Sigmoid colon (tissue), 7 donors: ENCODE data around the gene SLC2A11. TPM values are rescaled to one million over a fixed set of nuclear protein-coding genes. Genes with fewer than 3 reads are reported as not detected.

Experiments
- DNase-seq: peaks from one replicate; pipeline ENCODE4 v3.0.0-alpha.2; 2019
- H3K27ac ChIP-seq, 4 donors: fragments of 200-600 bp; sonication (generic); one replicate each; pipeline ENCODE4 v1.5.1; 2016 to 2019; ENCODE audit warnings: mild to moderate bottlenecking in 1 of 4
- H3K27me3 ChIP-seq, 3 donors: fragments of 200-600 bp; sonication (generic); one replicate each; pipeline ENCODE4 v1.5.1; 2019; ENCODE audit warnings: mild to moderate bottlenecking in 1 of 3
- H3K36me3 ChIP-seq, 4 donors: fragments of 200-600 bp; sonication (generic); one replicate each; pipeline ENCODE4 v1.5.1; 2016 to 2019
- H3K4me1 ChIP-seq, 4 donors: fragments of 200-600 bp; sonication (generic); one replicate each; pipeline ENCODE4 v1.5.1; 2017 to 2019
- H3K4me3 ChIP-seq, 4 donors: fragments of 200-600 bp; sonication (generic); one replicate each; pipeline ENCODE4 v1.5.1; 2017 to 2019; ENCODE audit warnings: mild to moderate bottlenecking in 2 of 4, moderate library complexity in 1 of 4
- H3K9me3 ChIP-seq, 4 donors: fragments of 200-600 bp in 3 of 4; sonication (generic) in 3 of 4; one replicate each; pipeline versions ENCODE4 v1.5.1 to v1.6.1; 2013 to 2019
- CTCF ChIP-seq, 4 experiments: fragments of 450-650 bp in 3 of 4; fragments of 200-600 bp in 1 of 4; IDR thresholded peaks; one replicate each; pipeline ENCODE4 v1.5.1; 2016 to 2019; ENCODE audit warnings: antibody characterized with exemption in 4 of 4, mild to moderate bottlenecking in 3 of 4, moderate library complexity in 2 of 4
- EP300 ChIP-seq, 4 donors: sonication (generic); formaldehyde crosslinking; IDR thresholded peaks; one replicate each; pipeline ENCODE4 v1.6.1; 2017; ENCODE audit warnings: antibody characterized with exemption in 4 of 4
- POLR2A ChIP-seq, 2 donors: fragments of 450-650 bp; IDR thresholded peaks; one replicate each; pipeline ENCODE4 v1.6.1; 2016; ENCODE audit warnings: antibody characterized with exemption in 2 of 2, mild to moderate bottlenecking in 2 of 2, moderate library complexity in 2 of 2
- POLR2AphosphoS5 ChIP-seq, 4 donors: sonication (generic); formaldehyde crosslinking; IDR thresholded peaks; one replicate each; pipeline ENCODE4 v1.6.1; 2017; ENCODE audit warnings: antibody characterized with exemption in 4 of 4
- WGBS, 2 donors: extraction: QIAGEN DNeasy Blood & Tissue Kit; methylation state at CpG; one replicate each; pipeline ENCODE4 v1.1.7; 2013; 5-methylcytosine and 5-hydroxymethylcytosine counted together
- intact Hi-C: fragments of 100-400 bp; cut with DNase I; formaldehyde crosslinking; loops from one replicate; pipeline ENCODE4 v1.15.1; 2023
- polyA plus RNA-seq, 3 donors: library from polyadenylated mRNA; stranded (reverse); fragments of 200-250 nt; gene quantifications; one replicate each; pipeline ENCODE4 v1.2.3, GENCODE V29; 2013
- total RNA-seq, 4 donors: library from RNA; depleted of rRNA; stranded (reverse); fragments of >200 nt; gene quantifications; one replicate each; pipeline ENCODE4 v1.1.0, GENCODE V29; 2016
- donor health status: healthy with polysubstance abuse.
- donor health status: Bipolar disorder and iron deficiency.
- donor health status: healthy.

The SLC2A11 gene
- total and polyA plus RNA-seq, 7 donors, result 4.8 to 23.5 (median 13.8) TPM

GRCh38 chr22:23840026-23840425, 17.6 kb upstream of the SLC2A11 start:
- Histone ChIP-seq H3K36me3 (peaks cover 0 to 9% (median 2%) of the 10 kb centered on the region in 4 donors), H3K9me3 (no peaks in the 10 kb centered on the region), H3K4me3 (no peak overlapping the region), H3K4me1 (peaks cover 0 to 23% (median 22%) of the 10 kb centered on the region in 4 donors), H3K27ac (no peak overlapping the region), H3K27me3 (no peaks in the 10 kb centered on the region)
- intact Hi-C loops, result no loop called here
- 82 to 84% methylated on average over 7 of the region's 7 CpGs for WGBS, 2 donors
- DNase-seq, result no peak
- TF ChIP-seq CTCF (IDR thresholded peaks at IDR 0.05) (no peak), POLR2AphosphoS5 (IDR thresholded peaks at IDR 0.05) (no peak), EP300 (IDR thresholded peaks at IDR 0.05) (no peak), POLR2A (IDR thresholded peaks at IDR 0.05) (no peak)

DNA sequence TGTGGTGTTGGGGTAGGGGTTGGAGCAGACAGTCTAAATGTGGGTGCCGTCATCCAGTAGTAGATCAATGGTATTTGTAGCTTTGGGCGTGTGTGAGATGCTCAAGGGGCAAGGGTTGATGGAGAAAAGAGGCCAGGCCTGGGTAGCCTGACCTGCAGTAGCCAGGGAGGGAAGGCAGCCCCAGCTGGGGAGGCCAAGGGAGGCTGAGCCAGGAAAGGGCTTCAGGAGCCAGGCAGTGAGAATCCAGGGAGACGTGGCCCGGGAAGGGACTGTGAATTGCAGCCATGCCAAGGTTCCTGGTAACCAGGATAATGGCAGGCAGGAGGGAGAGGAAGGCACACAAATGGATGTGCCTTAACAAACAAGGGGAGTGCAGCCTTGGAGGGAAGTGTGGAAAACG, 16.4 kb upstream of the SLC2A11 start:
- H3K9me3 ChIP-seq, result no peaks in the 10 kb centered on the region
- H3K4me1 ChIP-seq, result peaks cover 0 to 23% (median 19%) of the 10 kb centered on the region in 4 donors
- TF ChIP-seq EP300 (IDR thresholded peaks at IDR 0.05), result no peak
- TF ChIP-seq POLR2A (IDR thresholded peaks at IDR 0.05), result no peak
- TF ChIP-seq POLR2AphosphoS5 (IDR thresholded peaks at IDR 0.05), result no peak
- no peak for TF ChIP-seq CTCF (IDR thresholded peaks at IDR 0.05)
- intact Hi-C loops, result no loop called here
- no peak overlapping the region for H3K4me3 ChIP-seq
- H3K27me3 ChIP-seq, result no peaks in the 10 kb centered on the region
- WGBS, 2 donors, result 78 to 79% methylated on average over 5 of the region's 5 CpGs
- H3K27ac ChIP-seq, result no peak overlapping the region
- DNase-seq, result no peak
- peaks cover 0 to 2% (median 0%) of the 10 kb centered on the region in 4 donors for H3K36me3 ChIP-seq

GRCh38 chr22:23841736-23842445, 15.8 kb upstream of the SLC2A11 start:
- no peak for TF ChIP-seq CTCF (IDR thresholded peaks at IDR 0.05)
- TF ChIP-seq EP300 (IDR thresholded peaks at IDR 0.05), result no peak
- TF ChIP-seq POLR2AphosphoS5 (IDR thresholded peaks at IDR 0.05), result no peak
- no peak for TF ChIP-seq POLR2A (IDR thresholded peaks at IDR 0.05)
- no peaks in the 10 kb centered on the region for H3K36me3 ChIP-seq
- H3K9me3 ChIP-seq, result no peaks in the 10 kb centered on the region
- DNase-seq, result no peak
- WGBS, 2 donors, result 83 to 85% methylated on average over 20 of the region's 20 CpGs
- H3K4me1 ChIP-seq, result peaks cover 0 to 23% (median 19%) of the 10 kb centered on the region in 4 donors
- no peak overlapping the region for H3K27ac ChIP-seq
- intact Hi-C loops, result no loop called here
- H3K4me3 ChIP-seq, result no peak overlapping the region
- no peaks in the 10 kb centered on the region for H3K27me3 ChIP-seq

- no peak overlapping the region for H3K4me3 ChIP-seq
- WGBS, 2 donors, result 79 to 81% methylated on average over 4 of the region's 4 CpGs
- no peak overlapping the region for H3K27ac ChIP-seq
- no peak for DNase-seq
- H3K36me3 ChIP-seq, result no peaks in the 10 kb centered on the region
- TF ChIP-seq CTCF (IDR thresholded peaks at IDR 0.05) (no peak), EP300 (IDR thresholded peaks at IDR 0.05) (no peak), POLR2A (IDR thresholded peaks at IDR 0.05) (no peak), POLR2AphosphoS5 (IDR thresholded peaks at IDR 0.05) (no peak)
- no peaks in the 10 kb centered on the region for H3K9me3 ChIP-seq
- intact Hi-C loops, result no loop called here
- H3K4me1 ChIP-seq, result peaks cover 0 to 23% (median 19%) of the 10 kb centered on the region in 4 donors
- H3K27me3 ChIP-seq, result no peaks in the 10 kb centered on the region
These were observed 15.1 kb upstream of the SLC2A11 start for GRCh38 chr22:23842599-23842998.
